Bronchial epithelial cell (primary cell): ENCODE measurements around the gene EPHB1. TPM values are rescaled to one million over a fixed set of nuclear protein-coding genes. Genes with fewer than 3 reads are reported as not detected.

Source experiments
- DNase-seq: peaks from one replicate; pipeline ENCODE4 v3.0.0-alpha.2; 2010; ENCODE audit warnings: low read depth
- FAIRE-seq: peaks from 2 replicates; lab custom pipeline; 2011; peaks lifted over from hg19 to GRCh38; lab: Jason Lieb, UNC
- H3K27me3 ChIP-seq: 2 replicates; pipeline ENCODE4 v1.5.1; 2011; ENCODE audit warnings: low read length; ENCODE audit not compliant: control insufficient read depth, insufficient read depth
- H3K36me3 ChIP-seq: 2 replicates; pipeline ENCODE4 v1.5.1; 2011; ENCODE audit warnings: low read length; ENCODE audit not compliant: control insufficient read depth, insufficient read depth
- H3K4me3 ChIP-seq: 2 replicates; pipeline ENCODE4 v1.5.1; 2011; ENCODE audit warnings: mild to moderate bottlenecking, low read depth, low read length, control low read depth
- CTCF ChIP-seq: IDR thresholded peaks from 2 replicates; pipeline ENCODE4 v1.5.1; 2011; ENCODE audit warnings: mild to moderate bottlenecking, moderate library complexity, low read length, control low read depth, inconsistent platforms; ENCODE audit not compliant: insufficient read depth, severe bottlenecking
- total RNA-seq: library from RNA; depleted of rRNA; stranded (reverse); fragments of >200 nt; gene quantifications from 2 replicates; pipeline ENCODE4 v1.2.1, GENCODE V29; 2014

EPHB1 gene
- total RNA-seq, 1 donor from 2014 or later: under 0.01 TPM

GRCh38 chr3:134796281-134797056 is 1.4 kb downstream of the EPHB1 start:
- no peak overlapping the region for H3K4me3 ChIP-seq
- no peaks in the 10 kb centered on the region for H3K36me3 ChIP-seq
- no peak for TF ChIP-seq CTCF
- FAIRE-seq (no peak), DNase-seq (no peak)
- peaks cover 26% of the 10 kb centered on the region for H3K27me3 ChIP-seq

GRCh38 chr3:134797057-134797740 is 2.1 kb downstream of the EPHB1 start:
- Histone ChIP-seq H3K4me3 (no peak overlapping the region), H3K27me3 (peaks cover 26% of the 10 kb centered on the region), H3K36me3 (no peaks in the 10 kb centered on the region)
- FAIRE-seq: no peak
- TF ChIP-seq CTCF: no peak
- DNase-seq: no peak

GRCh38 chr3:134797741-134798451 is 2.8 kb downstream of the EPHB1 start:
- DNase-seq (no peak), FAIRE-seq (no peak)
- Histone ChIP-seq H3K27me3 (peaks cover 26% of the 10 kb centered on the region), H3K36me3 (no peaks in the 10 kb centered on the region), H3K4me3 (no peak overlapping the region)
- TF ChIP-seq CTCF: no peak

- peaks cover 26% of the 10 kb centered on the region for H3K27me3 ChIP-seq
- no peak for TF ChIP-seq CTCF
- FAIRE-seq (no peak), DNase-seq (no peak)
- H3K4me3 ChIP-seq: no peak overlapping the region
- no peaks in the 10 kb centered on the region for H3K36me3 ChIP-seq
These were observed 3.7 kb downstream of the EPHB1 start for GRCh38 chr3:134798681-134799311.

GRCh38 chr3:134799393-134799792 is 4.3 kb downstream of the EPHB1 start:
- H3K4me3 ChIP-seq: no peak overlapping the region
- H3K36me3 ChIP-seq: no peaks in the 10 kb centered on the region
- H3K27me3 ChIP-seq: peaks cover 24% of the 10 kb centered on the region
- DNase-seq (no peak), FAIRE-seq (no peak)
- TF ChIP-seq CTCF: no peak
